Measurements from ENCODE around the gene LRRC75A.

Gene LRRC75A

GRCh38 chr17:16474012-16474725 is 17.8 kb downstream of the LRRC75A start:
- TF ChIP-seq REST (IDR thresholded peaks at IDR 0.05; ENCODE audit: insufficient replicate concordance, low read depth) (no peak), CTCF (IDR thresholded peaks at IDR 0.05; ENCODE audit: insufficient read depth, low read length) (no peak), GABPA (IDR thresholded peaks at IDR 0.05; ENCODE audit: low read depth) (no peak), SPI1 (IDR thresholded peaks at IDR 0.05; ENCODE audit: borderline replicate concordance, low read depth) (no peak), POLR2AphosphoS5 (IDR thresholded peaks at IDR 0.05; ENCODE audit: low read depth) (no peak)
- H3K27ac ChIP-seq (replicated peaks): no peak overlapping the region
- no peak for DNase-seq (ENCODE audit: low read depth in 1 of 2, low spot score in 1 of 2)

DNA sequence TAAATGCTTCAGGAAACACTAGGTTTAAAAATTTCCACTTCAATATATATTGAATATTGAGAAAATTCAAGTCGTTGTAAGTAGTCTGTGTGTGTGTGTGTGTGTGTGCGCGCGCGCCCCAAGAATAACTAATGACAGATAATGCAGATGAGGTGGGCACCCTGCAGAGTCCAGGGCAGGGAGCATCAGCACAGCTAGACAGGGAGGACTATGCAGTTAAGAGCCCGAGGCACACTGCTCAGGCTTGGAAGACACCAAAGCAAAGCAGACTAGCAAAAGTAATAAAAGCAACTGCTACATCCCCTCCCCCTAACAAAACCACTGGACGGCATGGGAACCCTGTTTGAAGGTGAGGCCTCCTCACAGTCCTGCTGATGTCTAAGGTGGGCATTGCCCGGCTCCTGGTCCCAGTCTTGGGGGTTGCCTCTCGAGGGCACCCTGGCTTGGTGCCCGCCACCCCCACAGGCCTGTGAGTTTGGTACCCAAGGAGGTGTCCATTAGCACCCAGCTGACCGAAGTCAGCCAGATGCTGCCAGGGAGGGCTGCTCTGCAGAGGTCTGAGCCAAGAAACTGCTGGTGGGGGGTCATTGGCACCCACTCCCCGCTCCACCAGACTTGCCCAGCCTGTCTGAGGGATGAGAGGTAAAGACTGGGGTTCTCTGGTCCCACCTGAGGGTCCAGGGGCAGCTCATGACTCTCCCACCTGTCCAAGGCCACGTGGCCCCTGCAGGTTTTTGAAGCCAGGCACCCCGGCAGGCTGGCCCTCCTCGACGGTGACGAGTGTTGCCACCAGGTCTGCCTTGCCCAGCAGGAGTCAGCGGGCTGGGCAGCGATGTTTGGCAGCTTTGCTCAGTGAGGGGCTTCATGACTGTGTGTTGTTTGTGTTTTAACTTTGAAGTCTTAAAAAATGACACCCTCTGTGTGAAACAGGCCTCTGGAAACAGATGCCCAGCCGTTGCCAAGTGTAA is 18.7 kb downstream of the LRRC75A start:
- no peak for DNase-seq (ENCODE audit: low read depth in 1 of 2, low spot score in 1 of 2)
- Histone ChIP-seq H3K27ac (replicated peaks) (no peak overlapping the region), H3K27me3 (ENCODE audit: insufficient read depth, poor library complexity, severe bottlenecking) (no peaks in the 10 kb centered on the region), H3K4me3 (replicated peaks; ENCODE audit: insufficient read depth, low read length) (no peak overlapping the region)
- TF ChIP-seq POLR2AphosphoS5 (IDR thresholded peaks at IDR 0.05; ENCODE audit: low read depth) (no peak), SPI1 (IDR thresholded peaks at IDR 0.05; ENCODE audit: borderline replicate concordance, low read depth) (no peak), REST (IDR thresholded peaks at IDR 0.05; ENCODE audit: insufficient replicate concordance, low read depth) (no peak), GABPA (IDR thresholded peaks at IDR 0.05; ENCODE audit: low read depth) (no peak), CTCF (IDR thresholded peaks at IDR 0.05; ENCODE audit: insufficient read depth, low read length) (no peak)

More at GRCh38 chr17:16474012-16474725, 17.8 kb downstream of the LRRC75A start:
- Histone ChIP-seq H3K4me3 (replicated peaks; ENCODE audit: insufficient read depth, low read length) (no peak overlapping the region), H3K27me3 (ENCODE audit: insufficient read depth, poor library complexity, severe bottlenecking) (no peaks in the 10 kb centered on the region)

DNA sequence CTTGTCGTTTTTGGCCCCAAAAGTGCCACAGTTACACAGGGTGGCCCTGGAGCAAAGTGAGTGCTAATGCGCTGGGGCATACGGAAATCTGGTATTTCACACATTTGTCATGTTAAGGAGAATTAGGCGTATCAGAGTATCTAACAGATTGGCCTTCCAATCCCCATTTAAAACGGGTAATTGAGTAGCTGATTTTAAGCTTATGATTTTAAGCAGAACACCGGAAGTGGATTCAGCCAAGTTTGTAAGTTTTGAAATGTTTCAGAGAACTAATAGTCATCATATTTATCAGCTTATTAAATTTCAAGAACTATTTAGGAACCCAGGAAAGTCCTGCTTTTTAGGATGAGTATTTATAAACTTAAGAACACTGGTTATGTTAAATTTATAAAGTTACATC is 19.5 kb downstream of the LRRC75A start:
- TF ChIP-seq GABPA (IDR thresholded peaks at IDR 0.05; ENCODE audit: low read depth) (no peak), CTCF (IDR thresholded peaks at IDR 0.05; ENCODE audit: insufficient read depth, low read length) (no peak), REST (IDR thresholded peaks at IDR 0.05; ENCODE audit: insufficient replicate concordance, low read depth) (no peak), POLR2AphosphoS5 (IDR thresholded peaks at IDR 0.05; ENCODE audit: low read depth) (no peak), SPI1 (IDR thresholded peaks at IDR 0.05; ENCODE audit: borderline replicate concordance, low read depth) (no peak)
- no peak for DNase-seq (ENCODE audit: low read depth in 1 of 2, low spot score in 1 of 2)
- H3K4me3 ChIP-seq (replicated peaks; ENCODE audit: insufficient read depth, low read length): no peak overlapping the region
- H3K27ac ChIP-seq (replicated peaks): no peak overlapping the region
- no peaks in the 10 kb centered on the region for H3K27me3 ChIP-seq (ENCODE audit: insufficient read depth, poor library complexity, severe bottlenecking)
